ENCODE measurements around the gene SH3GLB1.
A peak's percentile ranks its signal among the peaks of the same experiment; 100 is the strongest.
"Not testable (repeated sequence)": the region's sequence is repeated elsewhere in the genome, so short reads cannot be mapped to it uniquely, and the experiment has no call there.

The SH3GLB1 gene

GRCh38 chr1:86704458-86704971 is at the start of gene SH3GLB1:
SH3GLB1 (plus strand) TSS chr1:86704576; CDS start chr1:86704900, 324 bp downstream.
- DNase-seq (ENCODE audit: low read depth in 2 of 2) = peak; percentile 72 to 76

- not testable (repeated sequence) for DNase-seq (ENCODE audit: low read depth in 2 of 2)
Observed at GRCh38 chr1:86658381-86658780, 46.0 kb upstream of the SH3GLB1 start.

GRCh38 chr1:86666368-86666767 is 38.0 kb upstream of the SH3GLB1 start:
- DNase-seq (ENCODE audit: low read depth in 2 of 2) = no peak

GRCh38 chr1:86687595-86687994 is 16.8 kb upstream of the SH3GLB1 start:
- DNase-seq (ENCODE audit: low read depth in 2 of 2) = no peak

- no peak for DNase-seq (ENCODE audit: low read depth in 2 of 2)
Observed at GRCh38 chr1:86692641-86693040, 11.7 kb upstream of the SH3GLB1 start.

GRCh38 chr1:86695400-86695799 is 9.0 kb upstream of the SH3GLB1 start:
- no peak for DNase-seq (ENCODE audit: low read depth in 2 of 2)

- DNase-seq (ENCODE audit: low read depth in 2 of 2) = no peak
Observed at GRCh38 chr1:86696522-86696921, 7.9 kb upstream of the SH3GLB1 start.

- no peak for DNase-seq (ENCODE audit: low read depth in 2 of 2)
Observed at GRCh38 chr1:86699186-86699585, 5.2 kb upstream of the SH3GLB1 start.

GRCh38 chr1:86701731-86702130 is 2.6 kb upstream of the SH3GLB1 start:
- no peak for DNase-seq (ENCODE audit: low read depth in 2 of 2)

- not testable (repeated sequence) for DNase-seq (ENCODE audit: low read depth in 2 of 2)
Observed at GRCh38 chr1:86702954-86703494, 1.4 kb upstream of the SH3GLB1 start.

GRCh38 chr1:86703696-86704457 is 499 bp upstream of the SH3GLB1 start:
- DNase-seq (ENCODE audit: low read depth in 2 of 2) = peak in 1 of 2 donors; percentile 15

GRCh38 chr1:86704972-86705664 is 742 bp downstream of the SH3GLB1 start:
- peak in 1 of 2 donors; percentile 7 for DNase-seq (ENCODE audit: low read depth in 2 of 2)

GRCh38 chr1:86705665-86705985 is 1.2 kb downstream of the SH3GLB1 start:
- no peak for DNase-seq (ENCODE audit: low read depth in 2 of 2)

GRCh38 chr1:86706018-86706635 is 1.8 kb downstream of the SH3GLB1 start:
- DNase-seq (ENCODE audit: low read depth in 2 of 2) = no peak

GRCh38 chr1:86708920-86709319 is 4.5 kb downstream of the SH3GLB1 start:
- no peak for DNase-seq (ENCODE audit: low read depth in 2 of 2)

- no peak for DNase-seq (ENCODE audit: low read depth in 2 of 2)
Observed at GRCh38 chr1:86712088-86712860, 7.9 kb downstream of the SH3GLB1 start.

- no peak for DNase-seq (ENCODE audit: low read depth in 2 of 2)
Observed at GRCh38 chr1:86713477-86713876, 9.1 kb downstream of the SH3GLB1 start.

GRCh38 chr1:86714159-86714558 is 9.8 kb downstream of the SH3GLB1 start:
- DNase-seq (ENCODE audit: low read depth in 2 of 2) = no peak

GRCh38 chr1:86714561-86715244 is 10.3 kb downstream of the SH3GLB1 start:
- DNase-seq (ENCODE audit: low read depth in 2 of 2) = no peak

GRCh38 chr1:86718786-86719185 is 14.4 kb downstream of the SH3GLB1 start:
- no peak for DNase-seq (ENCODE audit: low read depth in 2 of 2)

- no peak for DNase-seq (ENCODE audit: low read depth in 2 of 2)
Observed at GRCh38 chr1:86731416-86731815, 27.0 kb downstream of the SH3GLB1 start.

Measured in stimulated activated CD8-positive, alpha-beta memory T cell treated with anti-CD3 and anti-CD28 coated beads, Interleukin-15, amount 100 ng/mL, for 4 hours (primary cell).